C4-2B (cell line): ENCODE data around the gene NTRK2.

Experiments used
- ZFX ChIP-seq: fragments of 450-650 bp; IDR thresholded peaks from 2 replicates; pipeline ENCODE4 v1.6.1; 2017
- TF ChIP-seq, protein P1 (sequence below): fragments of 450-650 bp; conservative IDR thresholded peaks from 2 replicates; pipeline ENCODE4 v1.5.1; 2017; ENCODE audit warnings: mild to moderate bottlenecking

GRCh38 chr9:84937180-84937579 is 267.7 kb downstream of the NTRK2 start:
- TF ChIP-seq, protein P1, sequence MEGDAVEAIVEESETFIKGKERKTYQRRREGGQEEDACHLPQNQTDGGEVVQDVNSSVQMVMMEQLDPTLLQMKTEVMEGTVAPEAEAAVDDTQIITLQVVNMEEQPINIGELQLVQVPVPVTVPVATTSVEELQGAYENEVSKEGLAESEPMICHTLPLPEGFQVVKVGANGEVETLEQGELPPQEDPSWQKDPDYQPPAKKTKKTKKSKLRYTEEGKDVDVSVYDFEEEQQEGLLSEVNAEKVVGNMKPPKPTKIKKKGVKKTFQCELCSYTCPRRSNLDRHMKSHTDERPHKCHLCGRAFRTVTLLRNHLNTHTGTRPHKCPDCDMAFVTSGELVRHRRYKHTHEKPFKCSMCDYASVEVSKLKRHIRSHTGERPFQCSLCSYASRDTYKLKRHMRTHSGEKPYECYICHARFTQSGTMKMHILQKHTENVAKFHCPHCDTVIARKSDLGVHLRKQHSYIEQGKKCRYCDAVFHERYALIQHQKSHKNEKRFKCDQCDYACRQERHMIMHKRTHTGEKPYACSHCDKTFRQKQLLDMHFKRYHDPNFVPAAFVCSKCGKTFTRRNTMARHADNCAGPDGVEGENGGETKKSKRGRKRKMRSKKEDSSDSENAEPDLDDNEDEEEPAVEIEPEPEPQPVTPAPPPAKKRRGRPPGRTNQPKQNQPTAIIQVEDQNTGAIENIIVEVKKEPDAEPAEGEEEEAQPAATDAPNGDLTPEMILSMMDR: no peak
- TF ChIP-seq ZFX: no peak
